Dermis blood vessel endothelial cell (primary cell): ENCODE data around the gene VSNL1. TPM values are rescaled to one million over a fixed set of nuclear protein-coding genes. Genes with fewer than 3 reads are reported as not detected.
"Not testable (repeated sequence)": the region's sequence is repeated elsewhere in the genome, so short reads cannot be mapped to it uniquely, and the experiment has no call there.

Source experiments
- DNase-seq: peaks from one replicate; pipeline ENCODE4 v3.0.0; 2010
- total RNA-seq: library from RNA; depleted of rRNA; stranded (reverse); fragments of >200 nt; gene quantifications from 2 replicates; pipeline ENCODE4 v1.2.3, GENCODE V29; 2014

The VSNL1 gene
- total RNA-seq, 1 donor from 2014 or later: not detected

DNA sequence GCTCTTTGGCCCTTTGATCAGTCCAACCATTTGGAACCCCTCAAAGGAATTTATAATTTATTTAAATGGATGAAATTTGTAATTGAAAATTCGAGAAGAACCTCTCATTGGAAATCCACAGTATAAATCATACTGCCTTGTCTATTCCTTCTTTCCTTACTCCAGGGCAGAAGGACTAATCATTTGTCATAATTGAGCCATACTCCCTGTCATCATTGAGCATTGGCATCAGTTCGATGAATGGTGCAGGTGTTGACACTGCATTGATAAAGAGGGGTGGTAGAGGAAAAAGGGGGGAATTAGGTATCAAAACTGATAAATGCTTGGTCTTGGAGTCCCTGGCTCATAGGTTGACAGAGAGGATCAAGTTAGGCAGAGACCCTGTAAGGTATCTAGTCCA lies 2.0 kb downstream of the VSNL1 start:
- no peak for DNase-seq

- no peak for DNase-seq
Observed at GRCh38 chr2:17543131-17543660, 2.7 kb downstream of the VSNL1 start.

DNA sequence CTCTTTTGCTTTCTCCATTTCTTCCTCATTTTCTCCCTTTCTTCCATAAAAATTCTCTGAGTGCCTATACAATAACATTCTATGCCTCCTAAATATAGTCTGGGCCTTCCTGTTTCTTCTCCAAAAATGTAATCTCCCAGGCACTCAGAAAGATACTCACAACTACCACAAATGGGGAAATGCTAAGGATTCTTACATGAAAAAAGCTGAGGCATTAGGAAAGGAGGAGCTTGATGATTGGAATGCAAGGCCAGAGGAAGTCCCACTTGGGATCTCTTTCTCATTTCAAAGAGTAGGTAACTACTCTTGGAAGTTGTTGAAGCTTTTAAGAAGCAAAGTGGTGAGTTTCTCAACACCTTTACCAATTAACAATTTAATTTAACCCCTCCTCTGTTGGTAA lies 3.4 kb downstream of the VSNL1 start:
- DNase-seq: no peak

DNA sequence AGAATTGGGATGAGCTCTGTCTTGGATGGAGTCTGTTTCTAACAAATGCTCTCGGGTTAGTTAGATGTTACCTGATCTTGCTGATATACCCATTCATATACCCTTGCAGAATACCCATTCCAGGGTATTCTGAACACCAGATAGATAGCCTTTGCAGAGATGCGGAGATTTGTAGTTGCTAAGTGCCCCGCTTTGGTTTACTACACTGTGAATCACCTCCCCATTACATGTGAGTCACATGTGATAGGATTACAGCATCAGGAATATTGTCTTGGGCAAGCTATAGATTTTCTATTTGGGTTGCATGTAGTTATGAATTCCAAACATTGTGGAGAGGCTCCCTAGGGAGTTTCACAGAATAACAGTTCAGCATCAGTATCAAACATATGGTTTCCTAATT lies 3.8 kb downstream of the VSNL1 start:
- DNase-seq: no peak

GRCh38 chr2:17545680-17546613 lies 5.5 kb downstream of the VSNL1 start:
- no peak for DNase-seq

GRCh38 chr2:17547237-17547636 lies 6.7 kb downstream of the VSNL1 start:
- no peak for DNase-seq

DNA sequence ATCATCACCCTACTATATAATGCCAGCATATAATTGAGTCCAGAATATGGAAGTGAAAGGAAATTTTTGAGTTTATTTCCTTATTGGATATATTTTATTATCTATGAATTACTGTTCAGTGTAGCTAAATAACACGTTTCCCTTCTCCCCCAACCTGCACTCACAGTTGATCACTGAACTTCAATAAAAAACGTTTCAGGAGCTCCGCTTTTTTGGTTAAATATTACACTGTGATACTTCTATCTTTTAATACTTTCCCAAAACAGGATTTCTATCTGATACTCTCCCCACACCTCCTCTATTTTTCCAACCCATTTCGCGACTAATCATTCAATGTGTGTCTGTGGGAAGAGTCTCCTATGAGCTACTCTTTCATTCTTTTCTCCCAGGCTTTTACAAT lies 7.2 kb downstream of the VSNL1 start:
- no peak for DNase-seq

DNA sequence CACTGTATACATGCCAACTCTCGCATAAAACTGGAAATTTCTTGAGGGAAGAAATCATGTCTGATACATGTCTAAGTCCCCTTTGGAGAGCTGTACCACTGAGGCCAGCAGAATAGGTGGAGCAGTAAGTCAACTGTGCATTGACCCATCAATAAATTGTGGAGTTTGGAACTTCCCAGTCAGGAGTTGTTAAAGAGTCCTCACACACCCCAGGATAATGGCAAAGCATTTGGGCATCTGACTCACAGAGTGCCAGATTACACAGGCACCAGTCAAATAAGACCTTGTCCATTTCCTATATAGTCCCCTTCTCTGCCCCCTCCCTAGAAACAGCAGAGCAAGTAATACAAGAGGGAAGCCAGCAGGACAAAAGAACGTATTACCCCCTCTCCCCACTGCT lies 10.4 kb downstream of the VSNL1 start:
- no peak for DNase-seq

DNA sequence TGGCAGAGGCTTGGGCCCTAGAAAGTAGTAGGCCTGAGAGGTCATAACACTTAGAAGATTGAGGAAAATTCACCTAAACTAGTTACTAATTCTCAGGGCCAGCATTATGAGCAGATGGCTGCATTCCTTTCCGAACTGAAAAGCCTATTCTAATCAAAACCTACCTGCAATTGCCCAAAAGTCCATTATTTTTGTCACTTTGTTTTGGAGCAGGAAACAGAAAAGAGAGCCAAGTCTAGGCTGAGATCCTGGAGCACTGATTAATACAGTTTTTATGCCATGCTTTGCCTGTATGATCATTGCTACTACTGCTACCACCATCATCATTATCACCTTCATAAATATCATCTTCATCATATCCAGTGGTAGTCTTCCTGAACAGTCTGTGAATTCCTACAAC lies 14.7 kb downstream of the VSNL1 start:
- DNase-seq: no peak

DNA sequence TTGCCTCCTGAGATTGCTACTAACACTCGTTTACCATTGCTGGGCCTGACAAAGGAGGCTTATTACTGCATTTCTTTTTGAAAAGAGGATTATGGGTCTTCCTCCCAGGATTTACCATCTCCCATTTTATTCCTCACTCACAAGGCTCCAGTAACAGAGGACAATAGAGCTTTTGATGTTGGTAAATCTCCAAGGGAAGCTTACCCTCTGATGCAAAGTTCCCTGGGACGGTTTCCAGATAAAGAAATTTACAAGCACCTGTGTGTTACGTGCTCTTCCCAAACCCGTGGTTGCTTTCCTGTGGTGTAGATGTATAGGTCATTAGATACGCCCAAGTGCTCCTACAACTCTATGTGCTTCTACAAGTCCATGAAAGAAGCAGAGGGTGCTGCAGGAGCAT lies 17.1 kb downstream of the VSNL1 start:
- no peak for DNase-seq

- no peak for DNase-seq
Observed at GRCh38 chr2:17558053-17558452, 17.6 kb downstream of the VSNL1 start.

- DNase-seq: no peak
Observed at GRCh38 chr2:17558878-17559277, 18.4 kb downstream of the VSNL1 start.

- not testable (repeated sequence) for DNase-seq
Observed at GRCh38 chr2:17565726-17566125, 25.2 kb downstream of the VSNL1 start.

DNA sequence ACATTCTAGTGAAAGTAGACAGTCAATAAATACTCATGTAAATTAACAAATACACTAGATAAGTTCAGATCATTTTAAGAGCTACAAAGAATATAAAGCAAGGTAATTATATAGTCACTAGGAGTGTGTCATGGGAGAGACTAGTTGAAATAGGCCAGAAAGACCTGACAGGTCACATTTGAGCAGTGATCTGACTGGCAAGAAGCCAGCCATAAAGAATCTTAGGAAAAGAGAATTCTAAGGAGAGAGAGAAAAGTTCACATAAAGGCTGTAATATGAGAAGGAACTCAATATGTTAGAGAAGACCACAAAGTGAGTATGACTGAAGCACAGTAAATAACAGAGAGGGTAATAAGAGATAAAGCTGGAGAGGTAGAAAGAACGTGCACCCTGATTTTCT lies 31.2 kb downstream of the VSNL1 start:
- no peak for DNase-seq

DNA sequence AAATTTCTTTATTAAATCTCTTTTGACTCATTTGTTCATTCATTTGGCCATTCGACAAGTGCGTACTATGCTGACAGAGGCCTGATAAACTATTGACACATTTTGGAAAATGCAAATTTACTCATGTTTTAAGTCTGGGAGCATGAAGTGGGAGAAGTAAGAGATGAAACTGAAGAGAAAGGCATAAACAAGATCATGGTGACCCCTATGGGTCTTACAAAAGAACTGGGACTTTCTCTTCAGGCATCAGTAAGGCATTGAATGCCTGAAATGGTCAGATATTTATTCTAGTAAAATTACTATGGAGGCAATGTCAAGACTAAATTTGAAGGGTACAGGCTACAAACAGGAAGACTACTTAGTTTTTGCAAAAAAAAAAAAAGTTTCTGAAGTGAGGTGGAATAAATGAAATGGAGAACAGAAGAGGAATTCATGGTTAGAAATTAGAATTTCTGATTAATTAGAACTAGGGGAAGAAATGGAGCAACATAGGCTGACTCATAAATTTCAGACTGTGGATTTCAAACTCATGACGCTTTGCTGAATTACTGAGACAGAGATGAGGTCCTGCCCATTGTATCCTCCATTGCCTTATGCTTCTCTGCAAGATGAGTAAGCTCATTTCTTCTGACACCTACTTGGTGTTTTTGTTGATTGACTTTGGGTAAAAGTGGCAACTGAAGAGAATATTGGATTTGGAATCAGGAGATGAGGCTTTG lies 32.7 kb downstream of the VSNL1 start:
- DNase-seq: no peak

DNA sequence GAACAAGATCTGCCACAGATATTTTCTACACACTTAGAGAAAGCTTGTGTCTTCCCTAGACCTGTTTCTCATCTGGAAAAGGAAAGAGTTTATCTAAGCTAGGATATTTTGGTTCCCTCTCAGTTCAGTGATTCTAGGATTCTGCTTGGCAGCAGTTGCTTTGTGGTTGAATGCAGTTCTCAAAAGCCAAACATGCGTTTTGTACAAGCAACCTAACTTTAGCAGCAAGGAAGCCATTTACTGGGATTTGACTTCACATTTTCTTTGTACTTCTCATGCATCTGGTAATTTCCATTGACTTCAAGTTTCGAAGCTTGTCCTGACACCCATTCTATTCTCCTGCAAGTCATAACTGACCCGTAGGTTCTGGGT lies 33.3 kb downstream of the VSNL1 start:
- no peak for DNase-seq

DNA sequence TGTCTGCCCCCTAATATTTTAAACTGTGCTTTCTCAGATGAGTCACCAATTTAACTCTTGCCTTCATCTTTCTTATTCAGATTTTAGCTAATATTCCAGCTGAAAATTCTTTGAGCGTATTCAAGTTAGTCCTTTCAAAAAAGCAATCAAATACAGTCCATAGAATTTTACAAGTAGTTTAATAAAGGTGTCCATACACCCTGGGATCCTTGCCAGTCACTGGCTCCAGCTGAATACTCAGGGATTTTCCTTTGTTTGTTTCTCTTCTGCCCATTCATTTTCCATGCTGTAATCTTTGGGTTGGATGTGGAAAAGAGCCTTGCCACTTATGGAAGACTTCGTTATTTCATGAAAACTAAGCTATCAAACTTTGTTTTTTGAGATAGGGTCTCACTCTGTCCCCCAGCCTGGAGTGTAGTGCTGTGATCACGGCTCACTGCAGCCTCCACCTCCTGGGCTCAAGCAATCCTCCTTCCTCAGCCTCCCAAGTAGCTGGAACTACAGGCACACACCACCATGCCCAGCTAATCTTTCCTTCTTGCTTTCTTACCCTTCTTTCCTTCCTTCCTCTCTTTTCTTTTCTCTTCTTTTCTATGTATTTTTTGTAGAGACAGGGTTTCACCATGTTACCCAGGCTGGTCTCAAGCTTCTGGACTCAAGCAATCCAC lies 34.0 kb downstream of the VSNL1 start:
- no peak for DNase-seq

DNA sequence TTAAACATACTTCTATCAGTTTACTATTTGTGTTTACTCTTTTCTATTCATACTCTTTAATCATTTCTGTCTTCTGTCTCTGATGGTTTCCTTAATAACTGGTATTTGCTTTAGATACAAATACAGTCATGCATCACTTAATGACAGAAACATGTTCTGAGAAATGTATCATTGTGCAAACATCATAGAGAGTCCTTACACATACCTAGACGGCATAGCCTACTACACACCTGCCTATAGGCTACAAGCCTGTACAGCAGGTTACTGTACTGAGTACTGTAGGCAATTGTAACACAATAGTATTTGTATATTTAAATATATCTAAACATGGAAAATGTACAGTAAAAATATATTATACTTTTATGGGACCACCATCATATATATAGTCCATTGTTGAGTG lies 36.3 kb downstream of the VSNL1 start:
- DNase-seq: no peak

DNA sequence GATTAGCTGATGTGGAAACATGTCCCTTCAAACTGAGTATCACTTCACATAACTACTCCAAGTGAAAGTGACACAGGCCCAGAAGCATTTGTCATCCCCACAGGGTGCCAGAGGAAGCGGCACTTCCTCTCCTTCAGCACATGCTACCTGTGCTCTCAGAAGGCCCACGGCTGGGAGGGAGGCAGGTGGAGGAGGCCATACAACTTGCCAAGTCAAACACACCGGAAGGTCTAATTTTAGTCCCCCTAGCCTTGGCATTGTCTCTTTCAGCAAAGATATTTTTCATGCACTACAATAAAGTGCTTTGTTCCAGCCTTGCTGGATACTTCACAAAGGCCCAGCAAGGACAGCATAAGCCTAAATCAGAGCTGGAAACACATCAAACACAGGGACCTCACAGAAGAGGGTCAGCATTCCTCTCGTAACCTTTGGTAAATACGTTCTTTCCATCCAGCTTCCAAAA lies 38.0 kb downstream of the VSNL1 start:
- DNase-seq: no peak

GRCh38 chr2:17579605-17580318 lies 39.3 kb downstream of the VSNL1 start:
- no peak for DNase-seq

DNA sequence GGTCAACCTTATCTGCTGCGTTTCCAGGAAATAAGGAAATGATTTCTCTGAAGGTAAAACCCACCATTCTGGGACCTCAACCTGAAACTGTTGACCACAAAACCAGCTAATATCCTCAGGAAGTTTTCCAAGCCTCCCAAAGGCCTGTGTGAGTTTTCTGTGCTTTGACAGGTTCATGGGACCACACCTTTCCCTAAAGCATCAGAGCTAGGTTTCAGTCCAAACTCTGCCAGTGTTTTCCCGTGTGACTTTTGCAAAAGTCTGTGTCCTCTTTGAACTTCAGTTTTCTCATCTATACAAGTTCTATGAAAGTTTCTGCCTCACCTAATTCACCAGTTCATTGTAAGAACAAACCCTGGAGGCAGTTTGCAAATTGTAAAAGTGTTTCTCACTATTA lies 39.8 kb downstream of the VSNL1 start:
- DNase-seq: no peak

DNA sequence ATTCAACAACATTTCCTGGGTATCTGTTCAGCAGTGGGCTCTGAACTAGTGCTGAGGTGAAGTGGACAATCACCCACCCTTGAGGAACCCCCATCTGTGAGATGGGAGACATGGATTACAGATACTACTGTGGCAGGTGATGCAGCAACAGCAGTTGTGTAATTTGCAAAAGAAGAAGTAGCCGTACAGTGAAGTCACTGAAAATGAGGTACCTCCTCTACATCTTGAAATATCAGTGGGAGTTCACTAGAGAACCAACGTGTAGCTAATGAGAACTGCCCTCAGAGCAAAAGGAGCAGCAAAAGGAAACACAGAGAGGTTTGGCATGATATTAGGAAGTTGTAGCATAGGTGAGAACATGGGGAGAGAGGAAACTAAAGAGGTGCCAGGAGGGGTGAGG lies 41.3 kb downstream of the VSNL1 start:
- no peak for DNase-seq

DNA sequence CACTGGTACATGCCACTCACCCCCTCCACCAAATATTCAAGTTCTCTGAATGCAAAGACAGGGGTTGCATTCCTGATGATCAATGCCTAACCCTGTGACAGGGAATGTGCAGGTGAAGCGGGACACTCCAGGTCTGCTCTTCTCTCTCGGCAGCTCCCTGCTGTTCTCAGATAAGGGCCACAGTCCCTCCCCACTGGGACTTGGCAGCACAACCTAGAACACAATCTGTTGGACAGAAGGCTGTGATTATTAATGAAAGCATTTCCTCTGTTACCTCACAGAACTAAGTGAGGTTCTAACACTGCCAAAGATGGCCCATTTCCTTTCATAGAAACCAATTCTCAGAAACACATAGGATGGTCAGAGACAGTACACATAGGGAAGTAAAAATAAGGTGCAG lies 42.7 kb downstream of the VSNL1 start:
- DNase-seq: no peak
